Suprapubic skin (tissue), 4 donors: ENCODE results near the gene SPRR5. TPM values are rescaled to one million over a fixed set of nuclear protein-coding genes. Genes with fewer than 3 reads are reported as not detected.

Experiments
- DNase-seq, 2 donors: peaks; one replicate each; pipeline ENCODE4 v3.0.0-alpha.2; 2019; ENCODE audit warnings: low spot score in 2 of 2
- H3K27ac ChIP-seq: fragments of 200-600 bp; sonication (generic); one replicate; pipeline ENCODE4 v1.5.1; 2019
- H3K27me3 ChIP-seq: fragments of 200-600 bp; sonication (generic); one replicate; pipeline ENCODE4 v1.5.1; 2019
- H3K36me3 ChIP-seq: fragments of 200-600 bp; sonication (generic); one replicate; pipeline ENCODE4 v1.5.1; 2019
- H3K4me1 ChIP-seq: fragments of 200-600 bp; sonication (generic); one replicate; pipeline ENCODE4 v1.5.1; 2019
- H3K4me3 ChIP-seq: fragments of 200-600 bp; sonication (generic); one replicate; pipeline ENCODE4 v1.5.1; 2019; ENCODE audit warnings: mild to moderate bottlenecking
- H3K9me3 ChIP-seq: fragments of 200-600 bp; sonication (generic); one replicate; pipeline ENCODE4 v1.5.1; 2019
- EP300 ChIP-seq: sonication (generic); formaldehyde crosslinking; IDR thresholded peaks from one replicate; pipeline ENCODE4 v1.6.1; 2017; ENCODE audit warnings: antibody characterized with exemption
- POLR2A ChIP-seq, 2 donors: fragments of 450-650 bp; IDR thresholded peaks; one replicate each; pipeline ENCODE4 v1.6.1; 2017; ENCODE audit warnings: antibody characterized with exemption in 2 of 2, mild to moderate bottlenecking in 2 of 2, moderate library complexity in 2 of 2
- POLR2AphosphoS5 ChIP-seq, 3 donors: sonication (generic); formaldehyde crosslinking; IDR thresholded peaks; one replicate each; pipeline ENCODE4 v1.6.1; 2017; ENCODE audit warnings: antibody characterized with exemption in 3 of 3
- WGBS: methylation state at CpG from one replicate; pipeline ENCODE4 v1.1.5; 2018; 5-methylcytosine and 5-hydroxymethylcytosine counted together
- total RNA-seq, 4 donors: library from RNA; depleted of rRNA; stranded (reverse); fragments of >200 nt; gene quantifications; one replicate each; pipeline ENCODE4 v1.1.0, GENCODE V29; 2016
- TF ChIP-seq, protein P1 (sequence below), 2 donors: fragments of 200-600 bp in 1 of 2; fragments of 450-650 bp in 1 of 2; sonication (generic) in 1 of 2; IDR thresholded peaks; one replicate each; pipeline ENCODE4 v1.5.1; 2016 to 2019; ENCODE audit warnings: antibody characterized with exemption in 2 of 2, mild to moderate bottlenecking in 1 of 2, moderate library complexity in 1 of 2

The SPRR5 gene
- total RNA-seq, 4 donors from 2014 or later, result 10.7 to 42.8 (median 18.2) TPM

- Histone ChIP-seq H3K9me3 (no peaks in the 10 kb centered on the region), H3K4me1 (peaks cover 5% of the 10 kb centered on the region), H3K36me3 (no peaks in the 10 kb centered on the region), H3K27me3 (no peaks in the 10 kb centered on the region), H3K27ac (no peak overlapping the region), H3K4me3 (no peak overlapping the region)
- no peak for TF ChIP-seq EP300
- TF ChIP-seq, protein P1, sequence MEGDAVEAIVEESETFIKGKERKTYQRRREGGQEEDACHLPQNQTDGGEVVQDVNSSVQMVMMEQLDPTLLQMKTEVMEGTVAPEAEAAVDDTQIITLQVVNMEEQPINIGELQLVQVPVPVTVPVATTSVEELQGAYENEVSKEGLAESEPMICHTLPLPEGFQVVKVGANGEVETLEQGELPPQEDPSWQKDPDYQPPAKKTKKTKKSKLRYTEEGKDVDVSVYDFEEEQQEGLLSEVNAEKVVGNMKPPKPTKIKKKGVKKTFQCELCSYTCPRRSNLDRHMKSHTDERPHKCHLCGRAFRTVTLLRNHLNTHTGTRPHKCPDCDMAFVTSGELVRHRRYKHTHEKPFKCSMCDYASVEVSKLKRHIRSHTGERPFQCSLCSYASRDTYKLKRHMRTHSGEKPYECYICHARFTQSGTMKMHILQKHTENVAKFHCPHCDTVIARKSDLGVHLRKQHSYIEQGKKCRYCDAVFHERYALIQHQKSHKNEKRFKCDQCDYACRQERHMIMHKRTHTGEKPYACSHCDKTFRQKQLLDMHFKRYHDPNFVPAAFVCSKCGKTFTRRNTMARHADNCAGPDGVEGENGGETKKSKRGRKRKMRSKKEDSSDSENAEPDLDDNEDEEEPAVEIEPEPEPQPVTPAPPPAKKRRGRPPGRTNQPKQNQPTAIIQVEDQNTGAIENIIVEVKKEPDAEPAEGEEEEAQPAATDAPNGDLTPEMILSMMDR (IDR thresholded peaks at IDR 0.05), result no peak
- no peak for DNase-seq
- 71% methylated on average over 1 of the region's 1 CpG for WGBS
Observed at GRCh38 chr1:152964536-152964935, 17.5 kb downstream of the SPRR5 start.

DNA sequence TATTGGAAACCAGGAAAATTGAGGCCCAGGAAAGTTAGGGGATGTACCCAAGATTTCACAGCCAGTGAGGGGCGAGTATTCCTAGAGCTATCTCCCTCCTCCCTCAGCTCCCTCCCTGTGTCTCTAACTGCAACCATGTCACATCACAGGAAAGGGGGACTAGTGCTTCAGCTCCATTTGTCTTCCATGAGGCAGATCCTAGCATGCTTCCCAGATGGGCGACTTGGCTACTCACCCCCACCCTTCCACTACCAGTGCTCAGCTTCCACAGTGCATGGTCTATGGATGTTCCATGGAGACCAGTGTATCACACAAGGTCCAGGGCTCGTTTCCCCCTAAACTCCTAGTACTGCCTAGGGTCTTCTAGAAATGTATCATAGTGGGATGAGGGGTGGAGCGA, 18.8 kb downstream of the SPRR5 start:
- Histone ChIP-seq H3K4me1 (peaks cover 5% of the 10 kb centered on the region), H3K36me3 (no peaks in the 10 kb centered on the region), H3K9me3 (no peaks in the 10 kb centered on the region), H3K27ac (no peak overlapping the region), H3K4me3 (no peak overlapping the region), H3K27me3 (no peaks in the 10 kb centered on the region)
- DNase-seq, result no peak
- 70% methylated on average over 4 of the region's 4 CpGs for WGBS
- TF ChIP-seq POLR2A (IDR thresholded peaks at IDR 0.05), result no peak

GRCh38 chr1:152967201-152967600, 20.2 kb downstream of the SPRR5 start:
- no peak for DNase-seq
- TF ChIP-seq, protein P1 (IDR thresholded peaks at IDR 0.05), result no peak
- TF ChIP-seq POLR2AphosphoS5 (IDR thresholded peaks at IDR 0.05), result no peak
- TF ChIP-seq EP300, result no peak
- TF ChIP-seq POLR2A (IDR thresholded peaks at IDR 0.05), result no peak
- no peaks in the 10 kb centered on the region for H3K27me3 ChIP-seq
- H3K4me3 ChIP-seq, result no peak overlapping the region
- WGBS, result 46% methylated on average over 7 of the region's 7 CpGs
- H3K4me1 ChIP-seq, result peaks cover 5% of the 10 kb centered on the region
- peak overlapping the region; percentile 57 for H3K27ac ChIP-seq
- H3K9me3 ChIP-seq, result no peaks in the 10 kb centered on the region
- no peaks in the 10 kb centered on the region for H3K36me3 ChIP-seq

DNA sequence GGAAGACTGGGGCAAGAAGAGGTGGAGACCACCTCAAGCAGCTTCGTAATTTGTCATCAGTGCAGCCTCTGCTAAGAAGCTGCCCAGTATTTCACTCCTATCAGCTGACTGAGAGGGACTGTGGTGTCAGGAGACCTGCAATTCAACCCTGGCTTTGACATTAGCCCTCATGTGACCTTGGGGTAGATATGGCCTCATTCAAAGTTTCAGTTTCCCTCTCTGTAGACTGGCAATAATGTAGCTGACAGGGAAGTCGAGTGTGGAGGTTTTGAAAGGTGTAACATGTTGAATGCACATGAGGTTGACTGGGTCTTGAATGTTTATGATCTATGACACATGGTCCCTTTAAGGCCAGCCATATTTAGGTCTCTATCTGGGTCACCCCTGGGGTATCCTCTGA, 21.2 kb downstream of the SPRR5 start:
- Histone ChIP-seq H3K36me3 (no peaks in the 10 kb centered on the region), H3K4me1 (peaks cover 5% of the 10 kb centered on the region), H3K27me3 (no peaks in the 10 kb centered on the region), H3K27ac (no peak overlapping the region), H3K9me3 (no peaks in the 10 kb centered on the region), H3K4me3 (no peak overlapping the region)
- no peak for TF ChIP-seq POLR2A (IDR thresholded peaks at IDR 0.05)
- no peak for TF ChIP-seq EP300
- TF ChIP-seq, protein P1 (IDR thresholded peaks at IDR 0.05), result no peak
- WGBS, result 68% methylated on average over 2 of the region's 2 CpGs
- no peak for DNase-seq

DNA sequence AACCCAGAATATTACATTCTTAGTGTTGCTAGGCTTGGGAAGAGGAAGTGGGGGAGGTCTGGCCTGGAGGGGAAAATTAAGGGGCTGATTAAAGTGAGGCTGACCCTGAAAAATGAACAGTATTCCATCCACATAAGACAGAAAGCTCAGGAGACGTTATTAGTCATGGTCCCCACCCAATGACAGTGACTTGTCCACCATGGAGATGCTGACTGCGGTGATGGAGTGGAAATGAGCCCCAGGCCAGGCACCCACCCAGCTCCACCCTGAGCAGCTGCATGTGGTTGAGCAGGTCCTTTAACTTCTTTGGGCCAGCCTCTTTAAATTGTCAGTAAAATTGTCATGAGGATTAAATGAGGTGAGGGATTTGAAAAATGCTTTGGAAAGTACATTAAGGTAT, 22.0 kb downstream of the SPRR5 start:
- no peaks in the 10 kb centered on the region for H3K9me3 ChIP-seq
- no peak overlapping the region for H3K4me3 ChIP-seq
- TF ChIP-seq, protein P1 (IDR thresholded peaks at IDR 0.05), result no peak
- TF ChIP-seq POLR2A (IDR thresholded peaks at IDR 0.05), result no peak
- no peak for TF ChIP-seq EP300
- no peak for TF ChIP-seq POLR2AphosphoS5 (IDR thresholded peaks at IDR 0.05)
- 40% methylated on average over 2 of the region's 2 CpGs for WGBS
- no peaks in the 10 kb centered on the region for H3K27me3 ChIP-seq
- DNase-seq, result no peak
- no peaks in the 10 kb centered on the region for H3K36me3 ChIP-seq
- no peak overlapping the region for H3K27ac ChIP-seq
- H3K4me1 ChIP-seq, result peaks cover 5% of the 10 kb centered on the region

GRCh38 chr1:152970495-152970894, 23.5 kb downstream of the SPRR5 start, which contains the start of gene SPRR4:
Gene SPRR4, plus strand, starts transcription at chr1:152970648. Its CDS starts 1,243 bp downstream, at chr1:152971891.
- H3K27ac ChIP-seq, result no peak within 1 kb of the TSS
- H3K36me3 ChIP-seq, result no peaks in the 10 kb centered on the region
- no peaks in the 10 kb centered on the region for H3K9me3 ChIP-seq
- DNase-seq, result no peak
- TF ChIP-seq, protein P1 (IDR thresholded peaks at IDR 0.05), result no peak
- no peak within 1 kb of the TSS for H3K4me3 ChIP-seq
- peaks cover 5% of the 10 kb centered on the region for H3K4me1 ChIP-seq
- 94% methylated on average over 6 of the region's 6 CpGs for WGBS
- H3K27me3 ChIP-seq, result no peaks in the 10 kb centered on the region
